ENCODE measurements around the gene KRTAP10-10. TPM values are rescaled to one million over a fixed set of nuclear protein-coding genes. Genes with fewer than 3 reads are reported as not detected.

The KRTAP10-10 gene
- total RNA-seq, 1 donor from 2014 or later: not detected

DNA sequence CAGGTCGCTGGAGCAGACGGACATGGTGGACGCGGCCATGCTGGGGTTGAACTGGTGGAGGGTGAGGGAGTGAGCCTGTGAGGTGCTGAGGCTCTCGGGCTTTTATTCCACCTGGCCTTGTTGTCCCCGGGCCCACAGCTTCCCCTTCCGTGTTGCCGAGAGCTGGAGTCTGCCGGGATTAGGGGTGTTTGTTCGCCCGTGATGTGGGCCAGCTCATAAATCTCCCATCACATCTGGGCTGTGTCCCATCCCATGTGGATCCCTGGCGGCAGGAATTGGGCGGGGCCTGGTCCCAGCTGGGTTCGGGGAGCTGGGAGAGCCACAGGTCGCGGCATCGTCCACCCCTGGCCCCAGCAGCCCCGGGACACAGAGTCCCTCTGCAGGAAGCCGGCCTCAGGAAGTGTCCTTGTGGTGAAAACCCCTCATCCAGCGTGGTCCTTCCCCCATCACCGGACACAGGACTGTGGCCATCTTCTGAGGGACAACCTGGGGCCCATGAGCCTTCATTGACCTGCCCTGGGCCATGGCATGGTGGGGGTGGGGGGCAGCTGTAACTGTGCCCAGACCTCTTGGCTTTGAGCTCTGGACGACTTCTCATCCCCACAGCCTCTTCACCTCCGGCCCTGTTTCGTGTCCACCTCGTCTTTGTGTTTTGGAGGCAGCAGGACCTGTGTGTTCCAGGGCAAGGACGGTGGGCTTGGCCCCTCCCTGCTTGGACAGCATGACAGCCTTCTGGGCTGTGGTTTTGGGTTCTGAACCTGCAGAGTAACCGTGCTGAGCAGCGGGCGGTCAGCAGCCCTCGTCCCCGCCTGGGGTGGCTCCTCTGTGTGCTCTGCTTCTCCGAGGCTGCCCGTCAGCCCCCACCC lies 44.5 kb upstream of the KRTAP10-10 start, which contains the start of gene KRTAP10-6:
KRTAP10-6 (minus strand) TSS at position 60 of the 866 bp plus-strand sequence; CDS start at position 39, 21 bp downstream.
- no peak for ATAC-seq (ENCODE audit: low read depth)
- no peaks in the 10 kb centered on the region for H3K9me3 Mint-ChIP-seq
- H3K27me3 Mint-ChIP-seq: peaks cover 22% of the 10 kb centered on the region
- no peaks in the 10 kb centered on the region for H3K4me1 Mint-ChIP-seq
- TF ChIP-seq, protein P1, sequence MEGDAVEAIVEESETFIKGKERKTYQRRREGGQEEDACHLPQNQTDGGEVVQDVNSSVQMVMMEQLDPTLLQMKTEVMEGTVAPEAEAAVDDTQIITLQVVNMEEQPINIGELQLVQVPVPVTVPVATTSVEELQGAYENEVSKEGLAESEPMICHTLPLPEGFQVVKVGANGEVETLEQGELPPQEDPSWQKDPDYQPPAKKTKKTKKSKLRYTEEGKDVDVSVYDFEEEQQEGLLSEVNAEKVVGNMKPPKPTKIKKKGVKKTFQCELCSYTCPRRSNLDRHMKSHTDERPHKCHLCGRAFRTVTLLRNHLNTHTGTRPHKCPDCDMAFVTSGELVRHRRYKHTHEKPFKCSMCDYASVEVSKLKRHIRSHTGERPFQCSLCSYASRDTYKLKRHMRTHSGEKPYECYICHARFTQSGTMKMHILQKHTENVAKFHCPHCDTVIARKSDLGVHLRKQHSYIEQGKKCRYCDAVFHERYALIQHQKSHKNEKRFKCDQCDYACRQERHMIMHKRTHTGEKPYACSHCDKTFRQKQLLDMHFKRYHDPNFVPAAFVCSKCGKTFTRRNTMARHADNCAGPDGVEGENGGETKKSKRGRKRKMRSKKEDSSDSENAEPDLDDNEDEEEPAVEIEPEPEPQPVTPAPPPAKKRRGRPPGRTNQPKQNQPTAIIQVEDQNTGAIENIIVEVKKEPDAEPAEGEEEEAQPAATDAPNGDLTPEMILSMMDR (IDR thresholded peaks at IDR 0.05): no peak
- POLR2A ChIA-PET: no interaction called here
- H3K36me3 Mint-ChIP-seq (ENCODE audit: low read depth): no peaks in the 10 kb centered on the region
- DNase-seq: no peak
- no peak within 1 kb of the TSS for H3K4me3 Mint-ChIP-seq
- intact Hi-C loops (cut with micrococcal nuclease): no loop called here
- no peak within 1 kb of the TSS for H3K27ac Mint-ChIP-seq
- CTCF ChIA-PET: no interaction called here

DNA sequence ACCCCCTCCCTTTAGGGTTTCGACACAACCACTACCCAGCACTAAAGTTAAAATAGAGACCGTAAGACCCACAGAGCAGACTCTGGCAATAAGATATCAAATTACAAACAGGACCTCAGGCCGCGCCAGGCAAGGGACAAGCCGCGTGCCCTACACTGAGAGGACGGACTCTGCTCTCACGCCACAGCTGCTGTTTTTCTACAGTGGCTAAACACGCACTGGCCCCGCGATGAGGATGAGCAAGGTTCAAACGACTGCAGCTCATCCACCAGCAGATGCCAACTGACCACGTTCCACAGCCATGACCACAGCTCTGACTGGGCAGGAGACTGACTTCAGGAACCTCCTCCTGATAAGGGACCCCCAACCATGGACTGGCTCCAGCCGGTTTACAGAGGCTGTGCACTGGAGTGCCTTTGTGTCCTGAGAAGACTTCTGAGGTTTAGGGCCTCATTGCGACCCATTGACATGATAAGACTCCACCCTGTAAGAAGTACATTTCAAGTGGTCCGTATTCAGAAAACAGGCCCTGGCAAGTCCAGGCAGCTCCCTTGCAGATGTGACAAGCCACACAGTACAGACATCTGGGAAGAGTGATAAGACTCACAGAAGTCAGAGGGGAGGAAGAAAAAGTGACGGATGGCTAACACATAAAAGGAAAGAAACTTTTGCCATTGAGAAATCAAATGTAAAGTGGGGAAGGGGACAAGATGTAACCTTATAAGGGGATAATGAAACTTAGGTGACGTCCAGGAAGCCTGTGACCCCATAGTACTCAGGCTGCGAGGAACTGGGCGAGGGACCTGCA lies 43.4 kb upstream of the KRTAP10-10 start:
- peaks cover 20% of the 10 kb centered on the region for H3K27me3 Mint-ChIP-seq
- POLR2A ChIA-PET: no interaction called here
- no peak overlapping the region for H3K4me3 Mint-ChIP-seq
- H3K9me3 Mint-ChIP-seq: peaks cover 4% of the 10 kb centered on the region
- TF ChIP-seq, protein P1 (IDR thresholded peaks at IDR 0.05): no peak
- no peak for ATAC-seq (ENCODE audit: low read depth)
- intact Hi-C loops (cut with micrococcal nuclease): no loop called here
- CTCF ChIA-PET: no interaction called here
- H3K4me1 Mint-ChIP-seq: no peaks in the 10 kb centered on the region
- no peak for DNase-seq
- no peak overlapping the region for H3K27ac Mint-ChIP-seq
- H3K36me3 Mint-ChIP-seq (ENCODE audit: low read depth): no peaks in the 10 kb centered on the region

DNA sequence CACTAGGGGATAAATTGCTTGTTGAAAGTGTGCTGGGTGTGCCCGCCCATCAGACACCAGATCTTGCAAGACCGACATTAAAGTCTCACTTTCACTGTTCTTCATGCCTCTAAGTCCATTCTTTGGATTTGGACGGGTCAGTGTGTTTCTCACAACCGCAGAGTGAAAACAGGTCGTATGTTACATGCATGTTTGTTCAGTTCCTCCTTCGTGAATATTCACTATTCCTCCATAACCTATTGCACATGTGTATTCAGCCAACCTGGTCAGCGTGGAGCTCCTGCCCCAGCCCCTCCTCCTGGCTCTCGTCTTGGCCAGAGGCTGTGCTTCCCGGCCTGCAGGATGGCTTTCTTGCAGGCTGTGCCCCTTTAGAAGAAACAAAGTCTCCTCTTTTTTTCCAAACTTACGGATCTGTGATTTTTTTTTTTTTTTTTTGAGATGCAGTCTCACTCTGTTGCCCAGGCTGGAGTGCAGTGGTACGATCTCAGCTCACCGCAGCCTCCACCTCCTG lies 42.7 kb upstream of the KRTAP10-10 start:
- ChIA-PET POLR2A (no interaction called here), CTCF (no interaction called here)
- Mint-ChIP-seq H3K36me3 (ENCODE audit: low read depth) (no peaks in the 10 kb centered on the region), H3K27me3 (peaks cover 16% of the 10 kb centered on the region), H3K4me3 (no peak overlapping the region), H3K27ac (no peak overlapping the region), H3K4me1 (no peaks in the 10 kb centered on the region), H3K9me3 (peaks cover 4% of the 10 kb centered on the region)
- DNase-seq (no peak), ATAC-seq (ENCODE audit: low read depth) (no peak)
- intact Hi-C loops (cut with micrococcal nuclease): no loop called here
- TF ChIP-seq, protein P1 (IDR thresholded peaks at IDR 0.05): no peak

DNA sequence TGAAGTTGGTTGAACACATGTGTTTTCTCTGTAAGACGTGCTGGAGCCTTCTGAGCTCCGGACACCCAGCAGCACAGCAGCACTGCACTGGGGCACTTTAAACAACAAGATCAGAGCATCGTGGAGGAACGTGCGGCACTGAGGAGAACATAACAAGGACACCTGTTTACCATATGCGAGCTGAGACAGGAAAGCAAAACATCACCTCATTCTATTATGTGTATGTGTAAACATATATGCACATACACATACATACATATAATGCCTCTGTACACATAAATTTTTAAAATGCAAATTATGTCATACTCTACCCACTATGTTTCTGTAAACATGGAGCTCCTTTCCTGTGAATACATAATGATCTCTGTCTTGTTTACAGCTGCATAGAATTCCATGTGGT lies 41.6 kb upstream of the KRTAP10-10 start:
- no peak for DNase-seq
- Mint-ChIP-seq H3K27me3 (peaks cover 20% of the 10 kb centered on the region), H3K4me3 (no peak overlapping the region), H3K9me3 (peaks cover 4% of the 10 kb centered on the region), H3K36me3 (ENCODE audit: low read depth) (no peaks in the 10 kb centered on the region), H3K27ac (no peak overlapping the region), H3K4me1 (no peaks in the 10 kb centered on the region)
- TF ChIP-seq, protein P1 (IDR thresholded peaks at IDR 0.05): no peak
- CTCF ChIA-PET: no interaction called here
- no peak for ATAC-seq (ENCODE audit: low read depth)
- POLR2A ChIA-PET: no interaction called here
- intact Hi-C loops (cut with micrococcal nuclease): no loop called here

All from activated B cell treated with CpG ODN at 0.5 μM for 24 hours (primary cell).